ENCODE measurements around the gene PPP1R26. TPM values are rescaled to one million over a fixed set of nuclear protein-coding genes. Genes with fewer than 3 reads are reported as not detected.

PPP1R26 gene
- polyA plus RNA-seq, 1 donor: 31.2 TPM

DNA sequence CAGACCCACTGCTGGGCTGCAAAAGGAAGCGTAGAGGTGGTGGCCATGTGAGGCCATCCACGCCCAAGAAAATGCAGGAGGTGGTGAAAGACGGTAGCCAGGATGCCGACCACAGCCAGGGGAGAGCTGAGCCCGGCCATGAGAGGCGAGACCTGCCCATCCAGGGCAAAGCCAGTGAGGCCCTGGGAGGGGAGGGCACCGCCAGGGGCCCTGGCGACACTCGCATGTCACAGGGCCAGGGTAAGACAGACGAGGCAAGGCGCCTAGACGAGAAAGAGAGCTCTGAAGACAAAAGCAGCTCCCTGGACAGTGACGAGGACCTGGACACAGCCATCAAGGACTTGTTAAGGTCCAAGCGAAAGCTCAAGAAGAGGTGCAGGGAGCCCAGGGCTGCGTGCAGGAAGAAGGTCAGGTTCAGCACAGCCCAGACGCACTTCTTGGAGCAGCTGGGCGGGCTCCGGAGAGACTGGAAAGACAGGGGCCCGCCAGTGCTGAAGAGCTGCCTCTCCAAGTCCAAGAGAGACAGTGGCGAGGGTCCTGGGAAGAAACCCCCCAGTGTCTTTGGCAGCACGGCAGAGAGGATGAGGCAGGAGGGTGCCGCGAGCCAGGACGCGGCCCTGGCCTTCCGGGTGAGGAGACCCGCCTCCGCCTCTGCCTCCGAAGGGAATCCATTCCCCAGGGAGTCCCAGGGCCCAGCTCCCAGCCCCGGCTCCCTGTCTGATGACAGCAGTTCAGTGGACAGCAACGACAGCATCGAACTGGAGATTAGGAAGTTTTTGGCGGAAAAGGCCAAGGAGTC, 6.9 kb downstream of the PPP1R26 start:
- no peak for DNase-seq

DNA sequence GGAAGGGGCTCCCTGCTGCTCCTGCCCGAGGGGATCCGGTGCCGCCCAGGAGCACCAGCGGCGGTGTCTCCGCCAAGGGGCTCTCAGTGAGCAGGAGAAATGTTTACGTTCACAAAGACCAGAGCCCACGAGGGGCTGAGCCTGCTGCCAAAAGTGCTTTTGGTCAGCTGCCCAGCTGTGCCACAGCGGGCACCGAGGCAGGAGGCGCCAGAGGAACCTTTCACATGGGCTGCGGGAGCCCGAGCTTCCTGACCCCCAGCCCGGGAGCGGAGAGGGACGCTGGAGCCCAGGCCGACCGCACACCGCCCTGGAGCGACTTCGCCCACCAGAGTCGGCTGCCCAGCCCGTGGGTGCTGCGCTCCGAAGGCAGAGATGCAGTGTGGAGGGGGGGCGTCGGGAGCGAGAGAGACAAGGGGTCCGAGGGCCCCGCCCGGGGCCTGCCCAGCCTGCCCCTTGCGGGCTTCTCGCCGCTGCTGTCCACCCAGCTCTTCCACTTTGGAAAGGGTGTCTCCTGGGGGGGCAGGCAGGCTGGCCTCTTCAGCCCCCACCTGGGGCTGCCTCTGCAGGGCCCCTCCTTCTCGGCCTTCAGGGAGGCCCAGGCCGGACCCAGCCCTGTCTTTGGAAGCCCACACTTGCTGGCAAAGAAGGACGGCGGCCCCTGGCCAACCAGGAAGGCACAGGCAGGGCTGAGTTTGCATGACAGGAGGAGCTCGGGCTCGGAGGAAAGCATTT, 7.9 kb downstream of the PPP1R26 start:
- DNase-seq: no peak

DNA sequence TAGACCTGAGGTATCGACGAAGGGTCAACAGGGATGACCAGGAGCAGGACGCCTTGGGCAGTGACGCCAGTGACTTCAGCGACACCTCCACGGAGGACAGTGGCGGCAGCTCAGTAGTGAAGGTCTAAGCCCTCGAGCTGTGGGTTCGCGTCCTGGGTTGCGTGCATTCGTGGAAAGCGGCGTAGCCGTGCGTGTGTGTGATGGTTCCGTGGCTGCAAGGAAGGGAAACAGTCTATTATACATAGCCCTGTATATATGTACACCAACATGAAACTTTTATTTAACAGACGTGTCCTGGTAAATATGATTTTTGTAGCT, 8.4 kb downstream of the PPP1R26 start:
- DNase-seq: no peak

DNA sequence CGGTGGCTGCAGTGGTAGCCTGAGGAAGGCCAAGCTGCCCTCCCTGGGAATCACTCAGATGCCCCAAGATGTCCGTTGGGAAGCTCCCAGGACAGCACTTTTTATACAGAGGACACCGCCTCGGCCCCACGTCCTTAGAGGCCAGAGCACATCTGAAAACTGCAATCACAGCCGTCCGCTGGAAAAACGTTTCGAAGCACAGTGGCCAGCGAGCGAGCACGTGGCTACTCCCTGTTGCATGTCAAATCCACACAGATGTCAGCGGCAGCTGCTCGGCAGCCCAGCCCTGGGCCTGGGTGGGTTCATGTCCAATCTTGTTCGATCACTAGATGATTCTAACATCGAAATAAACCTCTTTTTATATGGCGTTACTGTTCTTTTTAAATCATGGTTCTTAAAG, 8.9 kb downstream of the PPP1R26 start:
- no peak for DNase-seq

DNA sequence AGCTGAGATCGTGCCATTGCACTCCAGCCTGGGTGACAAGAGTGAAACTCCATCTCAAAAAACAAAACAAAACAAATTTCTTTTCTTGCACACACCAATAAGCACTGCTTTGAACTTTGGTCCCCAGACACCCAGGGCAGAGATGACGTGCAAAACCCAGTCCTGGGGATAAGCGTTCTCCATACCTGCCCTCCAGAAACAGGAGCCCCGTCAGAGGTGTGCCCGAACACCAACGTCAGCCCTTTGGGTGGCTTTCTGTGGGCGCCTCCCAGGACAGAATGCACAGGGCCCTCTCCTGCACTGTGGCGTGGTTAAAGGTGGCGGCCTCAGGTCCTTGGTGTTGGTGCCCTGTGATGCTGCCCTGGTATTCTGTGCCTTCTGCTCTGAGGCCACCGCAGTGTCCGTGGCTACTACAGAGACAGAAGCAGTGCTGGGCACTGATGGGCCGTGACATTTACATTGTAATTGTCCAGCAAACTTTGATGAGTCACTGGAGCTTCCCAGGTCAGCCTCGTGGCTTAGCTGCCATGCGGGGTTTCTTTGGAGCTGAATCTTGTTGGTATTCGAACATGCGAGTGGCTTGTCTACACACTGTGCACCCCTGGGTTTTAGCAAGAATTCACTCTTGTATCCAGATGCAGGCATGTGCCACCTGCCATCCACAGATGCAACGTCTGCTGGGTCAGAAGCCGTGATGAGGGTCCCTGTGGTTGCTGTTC, 9.8 kb downstream of the PPP1R26 start:
- DNase-seq: no peak

DNA sequence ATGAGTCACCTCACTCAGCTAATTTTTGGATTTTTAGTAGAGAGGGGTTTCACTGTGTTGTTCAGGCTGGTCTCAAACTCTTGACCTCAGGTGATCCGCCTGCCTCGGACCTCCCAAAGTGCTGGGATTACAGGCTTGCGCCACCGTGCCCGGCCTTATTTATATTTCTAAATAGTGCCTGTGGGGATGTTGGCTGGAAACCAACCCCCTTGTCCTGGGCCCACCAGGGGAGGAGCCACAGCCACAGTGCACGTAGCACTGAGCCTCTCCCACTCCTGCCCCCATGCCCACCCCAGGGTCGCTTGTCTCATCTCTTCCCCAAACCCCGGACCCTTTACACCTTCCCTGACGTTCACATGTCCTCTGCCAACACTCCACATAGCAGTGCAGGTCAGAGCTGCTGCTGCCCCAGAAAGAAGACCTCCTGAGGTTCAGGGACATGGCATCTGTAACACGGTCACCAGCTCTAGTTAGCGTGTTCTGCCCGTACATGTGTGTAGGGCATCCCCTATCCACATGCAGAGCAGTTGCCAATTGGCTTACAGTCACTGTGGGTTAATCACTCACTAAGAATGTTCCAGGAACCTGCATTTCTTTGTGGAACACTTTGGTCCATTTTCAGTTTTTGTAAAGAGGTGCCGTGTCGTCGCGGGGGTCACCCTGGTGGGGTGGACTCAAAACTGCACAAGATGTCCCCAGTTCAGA, 10.7 kb downstream of the PPP1R26 start:
- no peak for DNase-seq

DNA sequence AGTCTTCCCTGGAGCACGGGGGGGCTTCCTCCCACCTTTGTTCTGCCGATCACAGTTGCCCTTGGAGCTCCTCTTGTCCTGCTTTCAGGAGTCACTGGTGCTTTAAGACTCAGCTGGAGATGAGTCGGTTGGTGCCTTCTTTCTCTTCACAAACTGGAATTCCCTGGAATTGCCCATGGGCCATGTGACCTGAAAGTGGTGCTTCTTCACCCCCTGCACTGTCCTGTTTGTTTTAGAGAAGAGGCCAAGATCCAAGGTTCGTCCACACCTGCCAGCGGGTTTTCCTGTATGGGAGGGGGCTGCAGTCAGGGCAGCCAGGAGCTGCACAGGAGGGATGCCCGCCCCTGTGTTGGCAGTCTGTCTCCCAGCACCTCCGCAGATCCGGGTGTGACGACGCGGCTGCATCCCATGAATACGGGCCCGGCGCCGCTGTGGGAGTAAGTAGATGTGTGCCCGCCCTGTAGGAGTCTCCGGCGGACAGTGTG, 11.4 kb downstream of the PPP1R26 start:
- no peak for DNase-seq

DNA sequence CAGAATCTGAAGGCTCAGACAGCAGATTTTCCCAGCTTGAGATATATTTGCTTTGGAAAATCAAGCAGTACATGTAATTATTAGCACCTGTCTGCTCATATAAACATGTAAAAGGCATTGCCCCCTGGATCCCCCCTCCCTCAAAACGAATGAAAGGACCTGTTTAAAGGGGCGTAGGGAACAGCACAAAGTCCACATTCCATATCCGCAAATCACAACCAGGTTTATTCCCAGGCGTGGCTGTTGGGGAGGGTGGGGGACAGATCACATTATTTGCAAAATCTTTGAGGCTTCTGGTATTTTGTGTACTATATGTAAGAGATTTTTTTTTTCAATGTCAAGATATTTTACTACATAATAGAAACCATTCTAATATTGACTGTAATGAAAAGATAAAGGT, 12.2 kb downstream of the PPP1R26 start:
- DNase-seq: no peak

DNA sequence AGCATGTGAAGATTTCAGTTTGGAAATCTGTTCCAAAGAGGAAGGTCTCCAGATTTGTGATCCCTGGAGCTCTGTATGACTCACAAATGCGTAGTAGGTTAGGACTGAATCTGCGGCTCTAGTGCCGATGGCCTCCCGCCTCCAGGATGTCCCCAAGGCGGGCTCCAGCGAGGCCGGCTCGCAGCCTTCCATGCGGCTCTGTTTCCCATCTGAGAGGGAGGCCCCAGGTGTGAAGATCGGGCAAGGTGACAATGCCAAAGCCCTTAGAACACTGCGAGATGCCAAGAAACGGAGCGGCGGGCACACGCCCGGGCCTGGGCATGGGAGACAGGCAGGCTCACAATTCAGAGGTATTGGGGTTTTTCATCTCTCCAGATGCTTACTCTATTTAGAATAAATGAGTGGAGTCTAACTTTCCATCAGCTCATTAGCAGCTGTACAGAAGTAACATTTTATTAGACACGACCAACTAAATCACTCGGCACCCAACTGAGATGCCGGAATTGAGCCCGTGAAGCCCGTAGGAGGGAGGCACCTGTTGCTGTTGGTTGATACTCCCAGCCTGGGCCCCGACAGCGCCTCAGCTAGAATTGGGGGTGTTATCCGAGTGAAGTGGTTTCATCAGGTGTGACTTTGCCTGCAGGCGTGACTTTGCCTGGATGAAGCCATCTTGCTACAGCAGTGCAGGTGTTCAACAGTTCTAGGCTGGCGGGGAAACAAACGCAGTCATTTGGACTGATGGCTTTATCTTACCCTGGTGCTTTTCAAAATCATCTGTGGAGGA, 13.5 kb downstream of the PPP1R26 start:
- DNase-seq: no peak

DNA sequence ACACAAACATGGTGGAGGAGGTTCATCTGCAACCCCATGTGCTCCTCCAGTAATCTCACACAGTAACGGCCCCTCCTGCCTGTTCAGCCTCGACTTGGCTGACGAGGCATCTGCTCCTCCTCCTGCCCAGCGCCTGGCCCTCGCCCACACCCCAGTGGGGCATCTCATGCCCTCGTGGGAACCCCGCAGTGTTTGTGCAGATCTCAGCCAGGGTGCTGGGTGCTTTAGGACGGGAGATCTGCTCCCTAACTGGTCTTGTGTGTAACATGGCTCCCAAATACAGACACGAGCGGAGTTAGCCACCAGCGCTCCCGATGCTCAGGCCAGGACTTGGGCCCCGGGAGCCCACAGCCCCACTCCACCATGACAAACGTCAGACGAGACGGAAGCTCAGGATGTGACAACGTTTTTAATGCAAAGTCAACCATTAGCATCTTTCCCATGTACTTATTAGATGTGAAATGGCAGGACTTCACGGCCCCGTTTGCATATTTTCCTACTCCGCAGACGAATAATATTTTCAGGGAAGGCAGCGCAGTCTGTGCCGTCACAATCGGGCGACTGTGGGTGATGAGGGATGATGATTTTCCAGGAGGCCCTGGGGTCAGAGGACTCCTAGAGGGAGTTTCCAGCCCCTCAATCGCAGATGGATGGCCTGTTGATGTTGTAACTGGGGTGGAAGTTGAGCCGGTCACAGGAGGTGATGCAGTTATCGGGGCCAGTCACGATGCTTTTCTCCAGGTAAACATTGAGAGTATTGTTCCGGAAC, 15.4 kb downstream of the PPP1R26 start:
- no peak for DNase-seq

DNA sequence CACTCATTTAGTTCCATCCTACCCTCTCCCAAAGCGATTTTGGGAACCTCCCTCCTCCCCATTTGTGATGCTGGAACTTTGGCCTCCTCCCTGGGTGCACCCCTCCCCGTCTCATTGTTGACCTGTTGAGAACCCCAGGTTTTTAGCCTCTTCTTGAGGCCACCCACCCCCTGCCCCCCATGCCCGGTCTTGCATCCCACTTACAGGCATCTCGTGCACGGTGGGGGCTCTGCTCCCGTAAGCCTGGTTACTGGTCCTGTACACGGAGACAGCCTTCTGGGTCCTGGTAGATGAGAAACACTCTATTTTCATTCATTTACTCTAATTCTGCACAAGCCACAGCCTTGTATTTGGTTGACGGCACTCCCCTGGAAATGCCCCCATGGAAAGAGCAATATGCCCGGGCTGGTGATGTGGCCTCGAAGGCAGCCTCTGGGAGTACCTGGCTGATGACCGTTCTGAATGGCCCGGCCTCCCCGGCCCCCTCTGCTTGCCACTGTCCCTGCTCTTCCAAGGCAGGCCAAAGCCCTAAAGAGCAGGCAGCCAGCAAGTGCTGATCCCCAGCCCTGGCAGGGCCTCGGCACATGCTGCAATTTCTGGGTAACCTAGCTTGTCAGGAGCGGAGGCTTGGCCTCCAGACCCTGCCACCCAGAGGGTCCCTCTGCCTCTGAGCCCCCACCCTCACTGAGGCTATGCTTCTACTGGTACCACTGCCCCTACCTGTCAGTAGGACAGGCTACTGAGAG, 19.0 kb downstream of the PPP1R26 start:
- DNase-seq: no peak

DNA sequence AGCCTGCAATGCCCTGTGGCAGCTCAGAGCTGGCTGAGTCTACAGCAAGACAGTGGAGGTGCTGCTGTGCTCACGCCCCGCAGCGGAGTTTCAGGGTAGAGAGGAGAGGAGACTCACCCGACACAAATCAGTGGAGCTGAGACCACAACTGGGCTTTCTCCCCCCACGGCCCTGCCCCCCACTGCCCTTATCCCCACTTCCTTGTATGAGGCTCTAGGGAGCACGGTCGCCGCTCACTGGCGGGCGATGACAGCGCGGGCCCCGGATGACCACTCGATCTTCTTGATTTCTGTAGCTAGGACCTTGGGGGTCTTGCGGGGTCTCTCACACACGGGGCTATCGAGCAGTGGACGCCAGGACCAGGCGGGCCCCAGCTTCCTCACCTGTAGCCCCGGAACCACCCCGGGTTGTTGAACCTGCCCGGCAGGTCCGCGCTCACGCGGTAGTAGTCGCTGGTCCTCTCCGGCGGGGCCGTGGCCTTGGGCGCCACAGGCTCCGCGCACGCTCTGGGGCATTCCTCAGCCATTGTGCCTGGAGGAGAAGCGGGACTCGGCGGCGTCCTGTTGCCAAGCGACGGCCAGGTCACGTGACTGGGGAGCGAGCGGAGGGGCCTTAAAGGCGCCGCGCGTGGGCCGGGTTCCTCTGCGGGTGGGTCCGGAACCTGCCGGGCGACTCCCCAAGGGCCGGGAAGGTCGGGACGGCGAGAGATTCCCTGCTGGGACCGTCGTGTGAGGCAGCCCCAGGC, 19.9 kb downstream of the PPP1R26 start:
- DNase-seq: peak; percentile 83

DNA sequence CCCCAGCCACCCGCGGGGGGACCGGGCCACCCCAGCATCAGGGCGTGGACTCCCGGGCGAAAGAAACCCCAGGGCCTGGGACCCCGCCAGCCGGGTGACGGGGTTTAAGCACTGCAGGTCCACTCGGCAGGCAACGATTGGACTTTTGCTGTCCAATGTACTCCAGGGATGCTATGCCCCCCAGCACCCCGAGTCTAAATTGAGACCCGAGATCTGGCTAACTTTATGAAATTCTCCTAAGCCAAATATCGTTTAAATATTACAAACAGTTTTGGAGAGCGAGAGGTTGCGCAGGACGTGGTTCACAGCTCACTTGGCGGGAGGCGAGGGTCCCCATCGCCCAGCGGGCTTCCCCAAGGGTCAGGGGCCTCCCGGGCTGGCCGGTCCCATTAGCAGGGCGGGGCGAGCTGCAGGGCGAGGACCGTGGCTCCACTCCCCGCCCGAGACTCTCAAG, 20.5 kb downstream of the PPP1R26 start:
- no peak for DNase-seq

DNA sequence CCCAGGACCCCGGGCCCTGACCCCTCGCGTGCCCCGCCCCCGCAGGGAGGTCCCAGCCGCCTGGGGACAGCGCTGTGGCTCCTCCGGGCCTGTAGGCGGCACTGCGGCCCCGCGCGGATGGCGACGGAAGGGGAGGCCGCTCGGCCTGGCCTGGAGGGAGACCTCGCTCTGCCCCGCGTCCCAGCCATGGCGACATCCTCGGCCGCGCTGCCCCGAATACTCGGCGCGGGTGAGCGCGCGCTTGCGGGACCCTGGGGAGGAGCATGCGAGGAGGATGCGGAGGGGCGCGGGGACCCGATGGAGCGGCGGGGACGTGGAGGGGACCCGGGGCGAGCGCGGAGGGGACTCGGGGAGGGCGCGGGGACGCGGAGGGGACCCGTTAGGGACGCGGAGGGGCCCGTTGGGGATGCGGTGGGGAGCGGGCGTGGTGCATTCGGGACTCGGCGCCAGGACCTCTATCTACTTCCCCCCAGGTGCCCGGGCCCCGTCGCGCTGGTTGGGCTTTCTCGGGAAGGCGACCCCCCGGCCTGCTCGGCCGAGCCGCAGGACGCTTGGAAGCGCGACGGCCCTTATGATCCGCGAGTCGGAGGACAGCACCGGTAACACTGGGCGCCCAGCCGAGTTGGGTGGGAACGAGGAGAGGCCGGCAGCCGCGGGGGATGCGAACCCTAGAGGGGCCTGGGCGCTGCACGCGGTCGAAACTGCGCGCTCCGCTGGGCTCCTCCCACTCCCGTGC, 21.1 kb downstream of the PPP1R26 start, which contains the start of gene MRPS2:
Gene MRPS2 (plus strand): TSS at position 158 of the 736 bp plus-strand sequence. CDS start 29 bp downstream, at position 187.
- DNase-seq: peak; percentile 90

DNA sequence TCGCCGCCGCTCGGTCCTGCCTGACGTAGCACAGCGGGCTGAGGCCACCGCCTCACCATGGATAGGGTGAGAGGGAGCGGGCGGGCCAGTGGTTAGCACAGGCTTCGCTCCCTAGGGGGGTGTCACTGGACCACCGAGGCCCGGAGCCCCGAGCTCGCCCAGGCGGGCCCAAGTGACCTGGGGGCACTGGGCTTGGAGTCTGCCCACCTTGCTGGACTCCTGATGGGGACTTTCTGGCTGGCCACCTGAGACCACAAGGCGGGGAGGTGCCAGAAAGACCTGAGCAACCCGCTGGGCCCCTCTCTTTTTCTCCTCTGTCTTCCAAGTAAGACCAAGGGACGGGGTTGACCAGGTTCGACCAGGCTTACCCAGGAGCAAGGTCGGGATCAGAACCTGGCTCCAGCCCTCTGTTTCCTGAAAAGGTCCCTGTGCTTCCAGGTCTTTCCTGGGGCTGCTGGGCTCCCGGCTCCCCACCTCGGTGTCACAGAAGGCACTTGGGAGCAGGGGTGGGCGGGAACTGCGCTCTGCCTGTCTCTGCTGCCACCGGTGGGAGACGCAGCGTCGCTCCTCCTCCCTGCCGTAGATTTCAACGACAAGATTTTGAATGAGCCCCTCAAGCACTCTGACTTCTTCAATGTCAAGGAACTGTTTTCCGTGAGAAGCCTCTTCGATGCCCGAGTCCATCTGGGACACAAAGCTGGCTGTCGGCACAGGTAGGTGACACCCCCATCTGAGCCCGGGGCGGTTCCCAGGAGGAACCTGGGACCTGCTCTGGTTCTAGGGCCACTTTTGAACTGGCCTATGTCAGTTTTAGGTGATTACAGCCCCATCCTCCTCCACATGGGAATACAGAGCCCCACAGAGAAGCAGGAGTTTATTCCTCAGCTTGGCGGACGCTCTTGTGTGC, 21.9 kb downstream of the PPP1R26 start:
- no peak for DNase-seq

DNA sequence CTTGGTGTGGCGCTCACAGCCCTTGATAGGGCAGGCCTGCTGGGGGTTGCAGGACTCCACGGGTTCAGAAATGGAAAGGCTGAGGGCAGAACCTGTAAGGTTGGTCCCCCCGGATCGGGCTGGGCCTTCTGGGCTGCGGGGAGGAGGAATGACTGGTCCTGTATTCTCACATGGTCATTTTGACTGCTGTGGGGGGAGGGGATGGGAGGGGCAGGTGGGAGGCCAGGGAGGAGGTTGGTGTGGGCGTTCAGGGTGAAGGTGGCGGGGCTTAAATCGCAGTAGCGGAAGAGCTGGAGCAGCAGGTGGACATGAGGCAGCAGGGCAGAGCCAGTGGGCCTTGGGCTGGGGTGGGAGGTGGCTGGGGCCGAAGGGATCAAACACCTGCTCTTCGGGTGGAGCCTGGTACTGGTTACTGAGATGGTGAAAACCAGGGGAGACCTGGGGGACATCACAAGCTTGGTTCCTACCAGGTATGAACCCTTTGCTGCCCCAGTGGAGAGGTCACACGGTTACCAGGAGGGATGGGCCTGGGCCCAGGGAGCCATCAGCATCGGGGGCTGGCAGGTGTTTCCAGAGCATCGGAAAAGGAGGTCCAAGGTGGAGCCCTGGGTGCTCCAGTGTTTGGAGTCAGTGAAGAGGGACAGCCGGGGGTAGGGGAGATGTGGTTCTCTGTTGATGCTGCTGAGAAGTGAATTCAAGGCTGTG, 22.7 kb downstream of the PPP1R26 start:
- no peak for DNase-seq

Data from left kidney (tissue), 2 donors.